ENCODE results near the gene MSRB3. TPM values are rescaled to one million over a fixed set of nuclear protein-coding genes. Genes with fewer than 3 reads are reported as not detected.

Gene MSRB3
- total and polyA plus RNA-seq, 2 donors (not counting 3 experiments of a cell fraction or from before 2014, with no cell fraction given), result 20.0 to 59.3 TPM

DNA sequence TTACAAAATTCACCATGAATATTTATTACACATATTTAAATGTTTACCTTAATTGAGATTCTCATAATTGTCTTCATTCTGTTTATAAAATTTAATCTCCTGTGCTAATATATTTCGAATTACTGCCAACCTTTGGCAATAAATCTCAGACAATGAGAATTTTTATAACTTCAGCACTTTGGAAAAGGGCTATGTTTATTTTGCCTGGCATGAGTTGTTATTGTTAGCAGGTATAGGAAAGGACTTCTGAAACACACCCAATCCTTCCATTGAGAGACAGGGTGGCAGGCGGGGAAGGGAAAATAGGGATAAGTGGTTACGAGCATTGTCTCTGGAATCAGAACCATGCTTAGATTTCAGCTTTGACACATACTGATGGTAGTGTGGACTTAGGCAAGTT lies 12.1 kb upstream of the MSRB3 start:
- ChIA-PET CTCF (interaction anchor here (1.4 kb wide), 1 partner anchor 9 kb away, joined by 3 read pairs; no protein-coding TSS in a partner anchor), POLR2A (no interaction called here)
- Histone ChIP-seq H3K36me3 (ENCODE audit: control insufficient read depth in 2 of 2, extremely low read depth in 1 of 2, insufficient read depth in 2 of 2, low read length in 2 of 2) (no peaks in the 10 kb centered on the region), H3K79me2 (ENCODE audit: control insufficient read depth, insufficient read depth, low read length) (no peaks in the 10 kb centered on the region), H2AFZ (ENCODE audit: low read depth, low read length) (no peak overlapping the region), H3K4me3 (replicated peaks in 1 of 3; ENCODE audit: insufficient read depth in 1 of 3, low read depth in 1 of 3, low read length in 3 of 3) (no peak overlapping the region), H3K27ac (ENCODE audit: insufficient read depth, low read depth, low read length) (no peak overlapping the region), H3K4me2 (ENCODE audit: insufficient read depth, low read length) (no peak overlapping the region), H4K20me1 (replicated peaks; ENCODE audit: control insufficient read depth, extremely low read depth, insufficient read depth, low read length) (no peaks in the 10 kb centered on the region), H3K27me3 (ENCODE audit: control insufficient read depth in 2 of 2, insufficient read depth in 2 of 2, low read length in 2 of 2) (no peaks in the 10 kb centered on the region), H3K4me1 (ENCODE audit: control insufficient read depth, extremely low read depth, insufficient read depth, low read length) (peaks cover 26% of the 10 kb centered on the region), H3K9me3 (replicated peaks; ENCODE audit: control insufficient read depth, insufficient read depth, low read length) (no peaks in the 10 kb centered on the region), H3K9ac (replicated peaks; ENCODE audit: extremely low read depth, insufficient read depth, low read length) (no peak overlapping the region), H3K9me1 (replicated peaks; ENCODE audit: control insufficient read depth, extremely low read depth, insufficient read depth, low read length) (no peaks in the 10 kb centered on the region)
- BruUV-seq (replicated peaks), result no TSS peak
- FAIRE-seq, result no peak
- intact Hi-C loops (cut with micrococcal nuclease) (no loop called here), dilution Hi-C loops (cut with MboI; ENCODE audit: extremely low pct_ligation_motif_present, low sequenced_read_pairs) (no loop called here)
- TF ChIP-seq JUN (IDR thresholded peaks at IDR 0.05; ENCODE audit: borderline replicate concordance, insufficient read depth, insufficient read length, low read depth), result no peak
- no peak for TF ChIP-seq GATA2 (IDR thresholded peaks at IDR 0.05; ENCODE audit: insufficient read depth, insufficient read length, low read depth, low read length)
- no peak for TF ChIP-seq MYC (IDR thresholded peaks at IDR 0.05; ENCODE audit: low read depth, low read length)
- TF ChIP-seq FOS (IDR thresholded peaks at IDR 0.05; ENCODE audit: borderline replicate concordance, insufficient read depth, low read length), result no peak
- no peak for TF ChIP-seq POLR2AphosphoS5 (IDR thresholded peaks at IDR 0.05; ENCODE audit: insufficient read depth, low read depth, low read length)
- TF ChIP-seq, protein P1, sequence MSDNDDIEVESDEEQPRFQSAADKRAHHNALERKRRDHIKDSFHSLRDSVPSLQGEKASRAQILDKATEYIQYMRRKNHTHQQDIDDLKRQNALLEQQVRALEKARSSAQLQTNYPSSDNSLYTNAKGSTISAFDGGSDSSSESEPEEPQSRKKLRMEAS (IDR thresholded peaks at IDR 0.05; ENCODE audit: insufficient read depth, insufficient read length), result no peak
- TF ChIP-seq POLR2A (IDR thresholded peaks at IDR 0.05; ENCODE audit: low read depth, low read length), result no peak
- TF ChIP-seq, protein P2, sequence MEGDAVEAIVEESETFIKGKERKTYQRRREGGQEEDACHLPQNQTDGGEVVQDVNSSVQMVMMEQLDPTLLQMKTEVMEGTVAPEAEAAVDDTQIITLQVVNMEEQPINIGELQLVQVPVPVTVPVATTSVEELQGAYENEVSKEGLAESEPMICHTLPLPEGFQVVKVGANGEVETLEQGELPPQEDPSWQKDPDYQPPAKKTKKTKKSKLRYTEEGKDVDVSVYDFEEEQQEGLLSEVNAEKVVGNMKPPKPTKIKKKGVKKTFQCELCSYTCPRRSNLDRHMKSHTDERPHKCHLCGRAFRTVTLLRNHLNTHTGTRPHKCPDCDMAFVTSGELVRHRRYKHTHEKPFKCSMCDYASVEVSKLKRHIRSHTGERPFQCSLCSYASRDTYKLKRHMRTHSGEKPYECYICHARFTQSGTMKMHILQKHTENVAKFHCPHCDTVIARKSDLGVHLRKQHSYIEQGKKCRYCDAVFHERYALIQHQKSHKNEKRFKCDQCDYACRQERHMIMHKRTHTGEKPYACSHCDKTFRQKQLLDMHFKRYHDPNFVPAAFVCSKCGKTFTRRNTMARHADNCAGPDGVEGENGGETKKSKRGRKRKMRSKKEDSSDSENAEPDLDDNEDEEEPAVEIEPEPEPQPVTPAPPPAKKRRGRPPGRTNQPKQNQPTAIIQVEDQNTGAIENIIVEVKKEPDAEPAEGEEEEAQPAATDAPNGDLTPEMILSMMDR (IDR thresholded peaks at IDR 0.05; ENCODE audit: extremely low read depth in 1 of 2, insufficient read depth in 1 of 2, low read depth in 1 of 2, low read length in 2 of 2), result no peak
- no peak for TF ChIP-seq EZH2 (IDR thresholded peaks at IDR 0.05; ENCODE audit: borderline replicate concordance, low read depth, low read length, severe bottlenecking)
- peak; percentile 30 for DNase-seq (ENCODE audit: low read depth, low spot score)
